Nephron (organoid): ENCODE measurements around the gene FOXO1.
"Not testable (repeated sequence)": the region's sequence is repeated elsewhere in the genome, so short reads cannot be mapped to it uniquely, and the experiment has no call there.

ENCODE experiments used
- H3K27ac Mint-ChIP-seq, 3 experiments: 2 replicates each; pipeline ENCODE4 v1.8.0; 2020; ENCODE audit warnings: mixed read lengths in 3 of 3, mild to moderate bottlenecking in 2 of 3, moderate library complexity in 1 of 3
- H3K27me3 Mint-ChIP-seq: 2 replicates; pipeline ENCODE4 v1.8.0; 2021; ENCODE audit warnings: low read depth, mild to moderate bottlenecking, moderate library complexity, mixed read lengths
- H3K36me3 Mint-ChIP-seq: 2 replicates; pipeline ENCODE4 v1.8.0; 2020; ENCODE audit warnings: low read depth, mixed read lengths
- H3K4me1 Mint-ChIP-seq: 2 replicates; pipeline ENCODE4 v1.8.0; 2020; ENCODE audit warnings: mixed read lengths
- H3K4me3 Mint-ChIP-seq, 3 experiments: 2 replicates each; pipeline ENCODE4 v1.8.0; 2020; ENCODE audit warnings: mild to moderate bottlenecking in 3 of 3, mixed read lengths in 3 of 3, moderate library complexity in 2 of 3
- H3K9me3 Mint-ChIP-seq: 2 replicates; pipeline ENCODE4 v1.8.0; 2020; ENCODE audit warnings: mixed read lengths
- CTCF ChIP-seq, 3 experiments: fragments of 200-600 bp; sonication (generic); IDR thresholded peaks; one replicate each; pipeline ENCODE4 v1.5.0; 2021; ENCODE audit warnings: antibody characterized with exemption in 3 of 3; ENCODE audit not compliant: unreplicated experiment in 3 of 3

The FOXO1 gene

GRCh38 chr13:40664350-40665125 is 1.9 kb downstream of the FOXO1 start:
- no peak for TF ChIP-seq CTCF (IDR thresholded peaks at IDR 0.05; ENCODE audit: unreplicated experiment in 3 of 3)
- Mint-ChIP-seq H3K4me3 (peak overlapping the region; percentile 88 to 95 (median 94)), H3K9me3 (no peaks in the 10 kb centered on the region), H3K36me3 (no peaks in the 10 kb centered on the region), H3K27ac (peak overlapping the region; percentile 35 to 90 (median 75)), H3K4me1 (peaks cover 51% of the 10 kb centered on the region), H3K27me3 (peaks cover 30% of the 10 kb centered on the region)

DNA sequence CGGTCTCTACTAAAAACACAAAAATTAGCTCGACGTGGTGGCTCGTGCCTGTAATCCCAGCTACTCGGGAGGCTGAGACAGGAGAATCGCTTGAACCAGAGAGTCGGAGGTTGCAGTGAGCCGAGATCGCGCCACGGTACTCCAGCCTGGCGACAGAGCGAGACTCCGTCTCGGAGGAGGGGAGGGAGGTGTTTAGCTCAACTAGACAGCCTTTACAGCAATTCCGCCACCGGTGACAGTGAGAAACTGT is 2.4 kb downstream of the FOXO1 start:
- H3K27ac Mint-ChIP-seq = peak overlapping the region; percentile 35 to 90 (median 75)
- peaks cover 51% of the 10 kb centered on the region for H3K4me1 Mint-ChIP-seq
- peaks cover 30% of the 10 kb centered on the region for H3K27me3 Mint-ChIP-seq
- peak overlapping the region; percentile 88 to 95 (median 94) for H3K4me3 Mint-ChIP-seq
- H3K36me3 Mint-ChIP-seq, H3K9me3 Mint-ChIP-seq: not testable (repeated sequence)

DNA sequence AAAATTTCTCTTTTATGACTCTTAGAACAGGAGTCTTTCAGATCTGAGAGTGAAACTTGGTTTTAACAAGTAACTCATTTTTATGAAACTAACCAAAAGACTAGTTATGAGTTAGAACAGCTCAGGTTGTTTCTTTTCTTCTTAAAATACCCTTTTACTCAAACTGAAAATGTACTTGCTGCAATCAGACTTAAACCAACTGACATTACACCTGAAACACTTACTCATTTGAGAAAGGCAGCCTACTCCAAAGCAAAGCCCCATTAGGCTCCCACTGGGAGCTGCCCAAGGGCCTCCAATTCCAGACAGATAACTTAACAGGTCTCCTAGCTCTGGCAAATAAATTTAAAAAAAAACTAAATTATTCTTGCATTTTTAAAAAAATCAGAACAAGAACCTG is 3.6 kb downstream of the FOXO1 start:
- Mint-ChIP-seq H3K27me3 (peaks cover 22% of the 10 kb centered on the region), H3K36me3 (no peaks in the 10 kb centered on the region), H3K4me3 (peak overlapping the region; percentile 73 to 88 (median 82)), H3K9me3 (no peaks in the 10 kb centered on the region), H3K4me1 (peaks cover 50% of the 10 kb centered on the region), H3K27ac (peak overlapping the region in 1 of 3 experiments; percentile 35)
- no peak for TF ChIP-seq CTCF (IDR thresholded peaks at IDR 0.05; ENCODE audit: unreplicated experiment in 3 of 3)

- peaks cover 17% of the 10 kb centered on the region for H3K27me3 Mint-ChIP-seq
- no peaks in the 10 kb centered on the region for H3K9me3 Mint-ChIP-seq
- peaks cover 49% of the 10 kb centered on the region for H3K4me1 Mint-ChIP-seq
- H3K27ac Mint-ChIP-seq = peak overlapping the region in 2 of 3 experiments; percentile 35 to 65
- no peak for TF ChIP-seq CTCF (IDR thresholded peaks at IDR 0.05; ENCODE audit: unreplicated experiment in 3 of 3)
- H3K36me3 Mint-ChIP-seq = no peaks in the 10 kb centered on the region
- H3K4me3 Mint-ChIP-seq = peak overlapping the region; percentile 56 to 88 (median 82)
These were observed 4.4 kb downstream of the FOXO1 start for GRCh38 chr13:40661875-40662665.

- Mint-ChIP-seq H3K36me3 (no peaks in the 10 kb centered on the region), H3K27me3 (peaks cover 17% of the 10 kb centered on the region), H3K9me3 (no peaks in the 10 kb centered on the region), H3K4me1 (peaks cover 49% of the 10 kb centered on the region), H3K4me3 (peak overlapping the region in 2 of 3 experiments; percentile 16 to 53), H3K27ac (peak overlapping the region in 2 of 3 experiments; percentile 40 to 78)
- no peak for TF ChIP-seq CTCF (IDR thresholded peaks at IDR 0.05; ENCODE audit: unreplicated experiment in 3 of 3)
These were observed 5.7 kb downstream of the FOXO1 start for GRCh38 chr13:40660692-40661091.

GRCh38 chr13:40660141-40660664 is 6.2 kb downstream of the FOXO1 start:
- TF ChIP-seq CTCF (IDR thresholded peaks at IDR 0.05; ENCODE audit: unreplicated experiment in 3 of 3) = no peak

More at GRCh38 chr13:40660141-40660664, 6.2 kb downstream of the FOXO1 start:
- H3K9me3 Mint-ChIP-seq = no peaks in the 10 kb centered on the region
- H3K27ac Mint-ChIP-seq = peak overlapping the region in 2 of 3 experiments; percentile 40 to 78
- peaks cover 49% of the 10 kb centered on the region for H3K4me1 Mint-ChIP-seq
- H3K27me3 Mint-ChIP-seq = peaks cover 17% of the 10 kb centered on the region
- peak overlapping the region in 2 of 3 experiments; percentile 16 to 53 for H3K4me3 Mint-ChIP-seq
- no peaks in the 10 kb centered on the region for H3K36me3 Mint-ChIP-seq
